TTC549 (cell line): Measurements from ENCODE around the gene RAB1B.

Experiments used
- FAIRE-seq: peaks from 2 replicates; lab custom pipeline; 2012; peaks lifted over from hg19 to GRCh38; lab: Jason Lieb, UNC

RAB1B gene

DNA sequence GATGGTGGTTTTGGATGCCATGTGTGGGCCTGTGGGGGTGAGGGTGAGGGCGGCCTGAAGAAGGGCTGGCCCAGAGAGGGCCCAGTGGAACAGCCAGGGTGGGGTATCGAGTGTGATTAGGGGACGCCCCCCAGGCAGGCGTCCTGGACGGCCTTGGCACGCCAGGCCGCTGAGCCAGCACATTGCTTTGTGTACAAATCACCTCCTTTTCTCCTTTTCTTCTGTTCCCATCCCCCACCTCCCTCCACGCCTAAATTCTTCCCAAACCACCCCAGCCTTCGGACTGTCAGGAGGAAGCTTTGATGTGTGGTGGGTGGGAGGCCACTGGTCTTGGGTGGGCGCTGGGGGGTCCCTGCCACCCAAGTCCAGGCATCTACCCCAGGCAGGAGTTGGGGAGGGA lies 56.2 kb downstream of the RAB1B start:
- FAIRE-seq: no peak

DNA sequence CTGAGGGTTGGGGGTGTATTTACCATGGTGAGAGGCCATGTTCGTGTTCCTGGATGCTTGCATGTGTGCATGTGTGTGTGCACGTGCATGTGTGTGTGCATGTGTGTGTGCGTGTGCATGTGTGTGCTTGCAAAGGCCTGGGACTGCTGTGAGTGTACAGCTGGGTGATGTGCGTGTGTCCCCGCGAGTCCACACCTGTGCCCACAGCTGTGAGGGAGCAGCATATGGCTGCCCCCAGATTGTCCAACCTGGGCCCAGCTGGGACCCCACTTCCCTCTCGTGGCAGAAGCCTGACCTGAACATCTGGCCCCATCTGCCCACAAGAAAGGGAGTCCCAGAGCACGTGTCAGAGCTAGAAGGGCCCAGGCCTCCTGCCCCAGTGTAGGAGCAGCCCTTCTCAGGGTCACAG lies 56.8 kb downstream of the RAB1B start:
- no peak for FAIRE-seq

DNA sequence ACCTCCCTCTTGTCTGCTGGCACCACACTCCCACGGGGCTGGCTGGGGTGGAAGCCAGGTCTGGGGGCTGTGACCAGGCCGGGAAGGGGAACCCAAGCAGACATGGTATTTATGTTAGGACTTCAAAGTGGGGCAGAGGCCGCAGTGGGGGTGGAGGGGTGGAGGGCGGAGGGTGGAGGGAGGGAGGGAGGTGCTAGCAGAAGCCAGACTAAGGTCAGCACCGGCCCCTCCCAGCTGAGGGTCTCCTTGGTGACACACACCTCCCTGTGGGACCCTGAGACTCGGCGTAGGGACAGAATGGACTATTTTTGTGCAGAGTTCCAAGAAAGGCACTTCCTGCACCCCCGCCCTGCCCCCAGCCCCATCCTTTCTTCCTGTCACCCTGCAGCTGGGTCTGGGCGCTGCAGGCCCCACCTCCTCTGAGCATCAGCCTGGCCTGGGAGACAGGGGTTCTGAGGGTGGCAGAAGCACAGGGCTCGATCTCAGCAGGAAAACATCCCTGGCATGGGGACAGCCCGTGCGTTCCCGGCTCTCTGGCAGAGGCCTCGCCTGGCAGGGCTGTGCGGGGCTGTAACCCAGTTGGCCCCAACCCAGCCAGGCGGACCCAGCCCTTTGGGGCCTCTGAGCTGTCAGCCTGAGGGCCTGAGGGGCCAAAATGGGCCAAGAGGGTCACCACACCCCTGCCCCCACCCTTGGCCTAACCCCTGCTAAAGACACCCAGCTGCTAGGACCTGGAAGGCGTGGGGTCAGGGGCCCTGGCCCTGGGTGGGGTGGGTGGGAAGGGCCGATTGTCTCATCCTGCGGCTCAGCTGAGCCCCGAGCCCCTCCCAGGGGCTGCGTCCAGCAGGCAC lies 58.0 kb downstream of the RAB1B start:
- no peak for FAIRE-seq
